SU-DHL-6 (cell line): ENCODE results near the gene PARP8.

Source experiments
- CTCF ChIP-seq: fragments of 200-600 bp; sonication (generic); IDR thresholded peaks from one replicate; pipeline ENCODE4 v1.5.1; 2017; ENCODE audit warnings: antibody characterized with exemption, mild to moderate bottlenecking, low read length, moderate library complexity; ENCODE audit not compliant: insufficient read depth, poor library complexity, severe bottlenecking
- EZH2phosphoT487 ChIP-seq: fragments of 200-600 bp; sonication (generic), shearing (Covaris generic); conservative IDR thresholded peaks from 2 replicates; pipeline ENCODE4 v1.6.1; 2018; ENCODE audit warnings: mild to moderate bottlenecking, antibody characterized with exemption, low read length, moderate library complexity, mixed read lengths

- no peak for TF ChIP-seq EZH2phosphoT487
- TF ChIP-seq CTCF: no peak
These were observed 6.2 kb downstream of the PARP8 start for GRCh38 chr5:50672663-50673062.
